T-helper 1 cell treated with Interleukin-12 subunit alpha and Interleukin-12 subunit beta and Interleukin-4 antibody, amounts not matched to agents 30 ng/mL and 1 ng/mL, for 36 hours (primary cell): ENCODE results near the gene FHOD3. TPM values are rescaled to one million over a fixed set of nuclear protein-coding genes. Genes with fewer than 3 reads are reported as not detected.

Experiments used
- intact Hi-C: fragments of 100-400 bp; cut with micrococcal nuclease; formaldehyde crosslinking; loops from one replicate; pipeline ENCODE4 v1.15.1; 2024
- total RNA-seq: library from RNA; stranded (reverse); gene quantifications from 2 replicates; pipeline ENCODE4 v1.2.3, GENCODE V29; 2022

FHOD3 gene
- total RNA-seq, 1 donor from 2014 or later, result not detected

- intact Hi-C loops, result no loop called here
These were observed 316.3 kb downstream of the FHOD3 start for GRCh38 chr18:36613810-36614209.

GRCh38 chr18:36620788-36621187 is 323.3 kb downstream of the FHOD3 start:
- intact Hi-C loops, result no loop called here

GRCh38 chr18:36622610-36623009 is 325.1 kb downstream of the FHOD3 start:
- intact Hi-C loops, result no loop called here

GRCh38 chr18:36623091-36623490 is 325.6 kb downstream of the FHOD3 start:
- intact Hi-C loops, result no loop called here

- intact Hi-C loops, result no loop called here
These were observed 326.2 kb downstream of the FHOD3 start for GRCh38 chr18:36623681-36624190.

- intact Hi-C loops, result no loop called here
These were observed 327.1 kb downstream of the FHOD3 start for GRCh38 chr18:36624451-36625167.

GRCh38 chr18:36625386-36625785 is 327.9 kb downstream of the FHOD3 start:
- intact Hi-C loops, result no loop called here

- intact Hi-C loops, result no loop called here
These were observed 330.1 kb downstream of the FHOD3 start for GRCh38 chr18:36627637-36628036.

- intact Hi-C loops, result no loop called here
These were observed 331.1 kb downstream of the FHOD3 start for GRCh38 chr18:36628435-36629137.

GRCh38 chr18:36629138-36629530 is 331.6 kb downstream of the FHOD3 start:
- intact Hi-C loops, result no loop called here

- intact Hi-C loops, result no loop called here
These were observed 332.3 kb downstream of the FHOD3 start for GRCh38 chr18:36629836-36630235.

GRCh38 chr18:36630917-36631316 is 333.4 kb downstream of the FHOD3 start:
- intact Hi-C loops, result no loop called here

GRCh38 chr18:36633961-36634412 is 336.5 kb downstream of the FHOD3 start:
- intact Hi-C loops, result no loop called here

GRCh38 chr18:36634573-36635216 is 337.2 kb downstream of the FHOD3 start:
- intact Hi-C loops, result no loop called here

GRCh38 chr18:36635414-36636096 is 338.0 kb downstream of the FHOD3 start:
- intact Hi-C loops, result no loop called here

- intact Hi-C loops, result no loop called here
These were observed 338.8 kb downstream of the FHOD3 start for GRCh38 chr18:36636237-36636817.

GRCh38 chr18:36638224-36638623 is 340.7 kb downstream of the FHOD3 start:
- intact Hi-C loops, result no loop called here

- intact Hi-C loops, result no loop called here
These were observed 342.8 kb downstream of the FHOD3 start for GRCh38 chr18:36640021-36640952.

GRCh38 chr18:36643061-36643460 is 345.5 kb downstream of the FHOD3 start:
- intact Hi-C loops, result no loop called here

- intact Hi-C loops, result no loop called here
These were observed 351.3 kb downstream of the FHOD3 start for GRCh38 chr18:36648803-36649202.
